SH-SY5Y (cell line): ENCODE measurements around the gene BHLHE40.

Source experiments
- GATA2 ChIP-seq: IDR thresholded peaks from 2 replicates; pipeline ENCODE4 v1.6.1; 2011; ENCODE audit warnings: mild to moderate bottlenecking, low read depth, low read length
- GATA3 ChIP-seq: IDR thresholded peaks from 2 replicates; pipeline ENCODE4 v1.6.1; 2011; ENCODE audit warnings: low read depth, mild to moderate bottlenecking, low read length, moderate library complexity

GRCh38 chr3:5012367-5012766 lies 33.1 kb downstream of the BHLHE40 start:
- no peak for TF ChIP-seq GATA3
- TF ChIP-seq GATA2 = no peak
